HG02943 (cell line): Measurements from ENCODE around the gene ZBTB8A.
A peak's percentile ranks its signal among the peaks of the same experiment; 100 is the strongest.
"Not testable (repeated sequence)": the region's sequence is repeated elsewhere in the genome, so short reads cannot be mapped to it uniquely, and the experiment has no call there.

Experiments used
- ATAC-seq: cut with Tn5 transposase; IDR thresholded peaks from one replicate; pipeline ENCODE4 v1.9.1; 2021; ENCODE audit warnings: mild to moderate bottlenecking, low read depth, moderate library complexity; ENCODE audit not compliant: unreplicated experiment

Gene ZBTB8A

DNA sequence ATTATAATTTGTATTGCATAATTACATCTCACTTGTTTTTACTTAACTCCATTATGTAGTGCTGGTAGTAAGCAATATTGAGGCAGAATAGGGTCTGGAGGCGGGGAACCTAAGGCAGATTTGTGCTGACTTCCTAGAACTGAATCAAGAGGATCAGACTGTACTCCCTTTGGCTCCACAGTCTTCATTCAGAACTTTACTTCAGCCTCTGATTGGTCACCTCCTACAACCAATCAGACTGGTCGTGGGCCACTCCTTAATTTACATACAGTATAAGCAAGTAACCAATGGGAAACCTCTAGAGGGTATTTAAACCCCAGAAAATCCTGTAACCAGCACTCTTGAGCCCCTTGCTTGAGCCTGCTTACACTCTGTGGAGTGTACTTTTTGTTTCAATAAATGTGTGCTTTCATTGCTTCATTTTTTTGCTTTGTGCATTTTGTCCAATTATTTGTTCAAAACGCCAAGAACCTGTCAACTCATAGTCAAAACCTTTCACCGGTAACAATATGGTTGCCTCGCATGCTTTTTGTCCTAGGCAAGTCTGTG lies 79.5 kb downstream of the ZBTB8A start:
- no peak for ATAC-seq

GRCh38 chr1:32619701-32620485 lies 80.7 kb downstream of the ZBTB8A start:
- ATAC-seq = peak; percentile 69

GRCh38 chr1:32622205-32622604 lies 83.0 kb downstream of the ZBTB8A start:
- ATAC-seq = no peak

GRCh38 chr1:32622806-32623681 lies 83.8 kb downstream of the ZBTB8A start:
- no peak for ATAC-seq

DNA sequence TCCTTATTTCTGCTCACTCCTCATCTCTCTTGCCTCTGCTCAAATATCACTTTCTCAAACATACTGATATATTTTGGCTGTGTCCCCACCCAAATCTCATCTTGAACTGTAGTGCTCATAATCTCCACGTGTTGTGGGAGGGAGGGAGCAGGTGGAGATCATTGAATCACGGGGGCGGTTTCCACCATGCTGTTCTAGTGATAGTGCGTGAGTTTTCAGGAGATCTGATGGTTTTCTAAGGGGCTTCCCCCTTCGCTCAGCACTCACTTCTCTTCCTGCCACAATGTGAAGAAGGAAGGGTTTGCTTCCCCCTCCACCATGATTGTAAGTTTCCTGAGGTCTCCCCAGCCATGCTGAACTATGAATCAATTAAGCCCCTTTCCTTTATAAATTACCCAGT lies 84.5 kb downstream of the ZBTB8A start:
- no peak for ATAC-seq

DNA sequence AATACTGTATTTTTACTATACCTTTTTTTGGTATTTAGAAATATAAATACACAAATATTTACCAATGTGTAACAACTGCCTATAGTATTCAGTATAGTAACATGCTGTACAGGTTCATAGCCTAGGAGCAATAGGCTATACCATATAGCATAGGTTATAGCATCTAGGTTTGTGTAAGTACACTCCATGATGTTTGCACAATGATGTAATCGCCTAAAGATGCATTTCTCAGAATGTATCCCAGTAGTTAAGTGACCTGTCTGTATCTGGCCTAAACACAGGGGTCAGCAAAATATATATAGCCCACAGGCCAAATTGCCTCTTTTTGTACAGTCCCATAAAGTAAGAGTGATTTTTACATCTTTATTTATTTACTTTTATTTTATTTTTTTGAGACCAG lies 86.9 kb downstream of the ZBTB8A start:
- no peak for ATAC-seq

DNA sequence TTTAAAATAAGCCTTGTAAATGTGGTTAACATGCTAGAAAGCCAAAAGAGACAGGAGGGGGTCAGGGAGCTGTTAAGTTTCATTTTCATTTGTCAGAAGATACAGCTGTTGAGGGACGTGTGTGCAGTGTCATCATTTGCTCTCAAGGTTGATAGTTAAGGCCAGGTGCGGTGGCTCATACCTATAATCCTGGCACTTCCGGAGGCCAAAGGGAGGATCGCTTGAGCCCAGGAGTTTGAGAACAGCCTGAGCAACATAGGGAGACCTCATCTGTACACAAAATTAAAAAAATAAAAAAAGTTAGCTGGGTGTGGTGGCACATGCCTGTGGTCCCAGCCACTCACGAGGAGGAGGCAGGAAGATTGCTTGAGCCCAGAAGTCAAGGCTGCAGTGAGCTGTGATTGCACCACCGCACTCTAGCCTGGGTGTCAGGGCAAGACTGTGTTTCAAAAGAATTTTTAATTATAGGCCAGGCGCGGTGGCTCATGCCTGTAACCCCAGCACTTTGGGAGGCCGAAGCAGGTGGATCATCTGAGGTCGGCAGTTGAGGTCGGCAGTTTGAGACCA lies 88.5 kb downstream of the ZBTB8A start:
- ATAC-seq = no peak

GRCh38 chr1:32630173-32630572 lies 90.9 kb downstream of the ZBTB8A start:
- not testable (repeated sequence) for ATAC-seq

DNA sequence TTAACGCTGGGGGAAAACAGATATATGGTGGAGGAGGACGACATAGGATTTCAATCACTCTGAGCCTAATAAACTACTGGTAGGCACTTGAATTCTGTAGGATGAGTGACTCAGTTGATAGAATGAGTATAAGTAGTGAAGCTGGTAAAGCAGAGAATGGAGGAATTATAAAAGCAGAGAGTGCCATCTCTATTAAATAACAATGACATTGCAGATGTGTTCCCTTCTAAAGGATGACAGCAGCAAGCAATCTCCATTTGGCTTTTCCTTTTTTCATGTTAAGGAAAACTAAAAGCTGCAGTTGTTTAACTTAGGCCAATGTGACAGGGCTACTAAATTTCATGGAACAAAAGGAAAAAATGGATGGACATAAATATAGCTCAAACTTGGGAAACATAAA lies 93.6 kb downstream of the ZBTB8A start:
- no peak for ATAC-seq

- ATAC-seq = no peak
These were observed 96.5 kb downstream of the ZBTB8A start for GRCh38 chr1:32635508-32636277.

DNA sequence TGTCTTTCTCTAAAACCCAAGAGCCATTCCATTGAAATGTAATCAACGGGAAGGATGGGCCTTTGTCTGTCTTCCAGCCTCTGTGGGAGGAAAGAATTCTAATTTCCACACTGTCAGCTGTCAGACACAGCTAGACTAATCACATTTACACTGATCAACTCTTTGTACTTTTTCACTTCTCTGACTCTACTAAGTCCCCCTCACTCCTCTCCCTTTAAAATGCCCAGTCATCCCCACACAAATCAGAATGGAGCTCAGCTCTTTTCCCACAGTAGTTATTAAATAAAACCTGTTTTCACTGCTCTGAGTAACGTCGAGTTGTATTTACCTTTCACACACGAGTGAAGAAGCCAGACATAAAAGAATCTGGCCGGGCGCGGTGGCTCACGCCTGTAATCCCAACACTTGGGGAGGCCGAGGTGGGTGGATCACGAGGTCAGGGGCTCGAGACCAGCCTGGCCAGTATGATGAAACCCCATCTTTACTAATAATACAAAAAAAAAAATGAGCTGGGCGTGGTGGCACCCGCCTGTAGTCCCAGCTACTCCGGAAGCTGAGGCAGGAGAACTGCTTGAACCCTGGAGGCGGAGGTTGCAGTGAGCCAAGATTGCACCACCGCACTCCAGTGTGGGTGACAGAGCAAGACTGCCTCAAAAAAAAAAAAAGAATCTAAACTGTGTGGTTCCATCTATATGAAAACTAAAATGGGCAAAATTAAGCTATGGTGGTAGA lies 97.9 kb downstream of the ZBTB8A start:
- ATAC-seq = no peak

DNA sequence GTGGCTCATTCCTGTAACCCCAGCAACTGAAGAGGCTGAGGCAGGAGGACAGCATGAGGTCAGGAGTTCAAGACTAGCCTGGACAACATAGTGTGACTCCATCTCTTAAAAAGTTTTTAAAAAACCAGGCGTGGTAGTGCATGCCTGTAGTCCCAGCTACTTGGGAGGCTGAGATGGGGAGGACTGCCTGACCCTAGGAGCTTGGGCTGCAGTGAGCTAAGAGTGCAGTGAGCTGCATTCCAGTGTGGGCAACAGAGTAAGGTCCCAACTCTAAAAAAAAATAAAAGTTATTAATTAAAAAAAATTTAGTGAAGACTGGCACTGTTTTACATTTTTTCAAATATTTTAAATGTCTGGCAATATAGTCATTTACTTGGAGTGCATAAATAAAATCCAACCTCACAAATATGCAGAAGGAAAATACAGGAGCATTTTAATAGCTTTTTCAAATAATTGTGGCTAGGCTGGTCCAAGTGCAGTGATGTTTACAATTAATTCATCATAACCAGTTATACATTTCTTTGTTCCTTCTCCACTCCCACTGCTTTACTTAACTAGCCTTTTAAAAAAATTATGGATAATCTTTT lies 100.4 kb downstream of the ZBTB8A start:
- no peak for ATAC-seq

GRCh38 chr1:32642292-32642827 lies 103.1 kb downstream of the ZBTB8A start:
- not testable (repeated sequence) for ATAC-seq

- ATAC-seq = no peak
These were observed 105.2 kb downstream of the ZBTB8A start for GRCh38 chr1:32644426-32644825.

DNA sequence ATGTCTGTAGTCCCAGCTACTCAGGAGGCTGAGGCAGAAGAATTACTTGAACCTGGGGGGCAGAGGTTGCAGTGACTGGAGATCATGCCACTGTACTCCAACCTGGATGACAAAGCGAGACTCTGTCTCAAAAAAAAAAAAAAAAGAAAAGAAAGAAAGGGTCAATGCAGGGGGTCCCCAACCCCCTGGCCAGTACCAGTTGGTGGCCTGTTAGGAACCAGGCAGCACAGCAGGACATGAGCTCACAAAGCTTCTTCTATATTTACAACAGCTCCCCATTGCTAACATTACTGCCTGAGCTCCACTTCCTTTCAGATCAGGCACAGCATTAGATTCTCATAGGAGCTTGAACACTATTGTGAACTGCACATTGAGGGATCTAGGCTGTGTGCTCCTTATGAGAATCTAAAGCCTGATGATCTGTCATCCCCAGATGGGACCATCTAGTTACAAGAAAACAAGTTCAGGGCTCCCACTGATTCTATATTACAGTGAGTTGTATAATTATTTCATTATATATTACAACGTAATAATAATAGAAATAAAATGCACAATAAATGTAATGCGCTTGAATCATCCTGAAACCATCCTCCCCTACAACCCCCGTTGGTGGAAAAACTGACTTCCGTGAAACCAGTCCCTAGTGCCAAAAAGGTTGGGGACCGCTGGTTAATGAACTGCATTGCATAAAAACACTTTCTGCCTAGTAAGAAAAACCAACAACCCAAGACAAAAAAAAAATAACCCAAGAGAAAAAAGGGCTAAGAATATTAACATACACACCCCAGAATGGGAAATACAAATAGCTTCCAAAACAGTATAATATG lies 108.3 kb downstream of the ZBTB8A start:
- ATAC-seq = no peak

- ATAC-seq = peak; percentile 57
These were observed 111.1 kb downstream of the ZBTB8A start, which contains the start of gene ZBTB8OS for GRCh38 chr1:32650248-32650751. Gene ZBTB8OS (minus strand): TSS chr1:32650550. CDS start chr1:32650529, 21 bp downstream.

- peak; percentile 75 for ATAC-seq
These were observed 111.7 kb downstream of the ZBTB8A start, which contains the start of gene RBBP4 for GRCh38 chr1:32650752-32651460. Gene RBBP4 (plus strand): TSS chr1:32651208. CDS start chr1:32651307, 99 bp downstream.
